Stomach (tissue), 9 donors: ENCODE measurements around the gene TMOD1. TPM values are rescaled to one million over a fixed set of nuclear protein-coding genes. Genes with fewer than 3 reads are reported as not detected.

Source experiments
- DNase-seq, 2 donors: peaks; one replicate each; pipeline versions ENCODE4 v3.0.0 to v3.0.0-alpha.2; 2013 to 2019
- H3K27ac ChIP-seq, 5 donors: fragments of 200-600 bp in 4 of 5; sonication (generic) in 4 of 5; one replicate each; pipeline ENCODE4 v1.5.1; 2013 to 2019; ENCODE audit warnings: mild to moderate bottlenecking in 1 of 5, moderate library complexity in 1 of 5
- H3K27me3 ChIP-seq, 3 donors: fragments of 200-600 bp; sonication (generic); one replicate each; pipeline ENCODE4 v1.5.1; 2017 to 2019; ENCODE audit warnings: mixed run types in 1 of 3
- H3K36me3 ChIP-seq, 4 donors: fragments of 200-600 bp; sonication (generic); 1 replicate in 3 of 4; 2 replicates in 1 of 4; pipeline ENCODE4 v1.5.1; 2016 to 2019
- H3K4me1 ChIP-seq, 4 donors: fragments of 200-600 bp; sonication (generic); one replicate each; pipeline ENCODE4 v1.5.1; 2016 to 2019
- H3K4me3 ChIP-seq, 4 donors: fragments of 200-600 bp; sonication (generic) in 3 of 4; one replicate each; pipeline ENCODE4 v1.5.1; 2016 to 2019; ENCODE audit warnings: mild to moderate bottlenecking in 1 of 4
- H3K9me3 ChIP-seq, 4 donors: fragments of 200-600 bp; sonication (generic); one replicate each; pipeline ENCODE4 v1.5.1; 2016 to 2019
- CTCF ChIP-seq, 7 experiments: fragments of 450-650 bp in 4 of 7; fragments of 200-600 bp in 3 of 7; sonication (generic) in 3 of 7; IDR thresholded peaks; one replicate each; pipeline ENCODE4 v1.5.1; 2016 to 2019; ENCODE audit warnings: antibody characterized with exemption in 7 of 7, control low read depth in 2 of 7, mild to moderate bottlenecking in 1 of 7
- EP300 ChIP-seq: sonication (generic); formaldehyde crosslinking; IDR thresholded peaks from one replicate; pipeline ENCODE4 v1.6.1; 2017; ENCODE audit warnings: antibody characterized with exemption
- POLR2A ChIP-seq, 4 donors: fragments of 450-650 bp; IDR thresholded peaks; one replicate each; pipeline ENCODE4 v1.6.1; 2016; ENCODE audit warnings: antibody characterized with exemption in 4 of 4, control low read depth in 2 of 4, mild to moderate bottlenecking in 1 of 4, moderate library complexity in 1 of 4
- POLR2AphosphoS5 ChIP-seq, 3 donors: sonication (generic); formaldehyde crosslinking; IDR thresholded peaks; one replicate each; pipeline ENCODE4 v1.6.1; 2016; ENCODE audit warnings: antibody characterized with exemption in 3 of 3
- WGBS, 5 donors: extraction: QIAGEN DNeasy Blood & Tissue Kit in 3 of 5; methylation state at CpG; one replicate each; pipeline versions ENCODE4 v1.1.5 to v1.1.7; 2013 to 2018; 5-methylcytosine and 5-hydroxymethylcytosine counted together
- intact Hi-C: fragments of 100-400 bp; cut with DNase I; formaldehyde crosslinking; loops from one replicate; pipeline ENCODE4 v1.15.1; 2023; ENCODE audit warnings: low total_unique reads
- polyA plus RNA-seq, 3 donors: library from polyadenylated mRNA; stranded (reverse); fragments of 200-250 nt; gene quantifications; one replicate each; pipeline ENCODE4 v1.2.3, GENCODE V29; 2013
- total RNA-seq, 5 donors: library from RNA; depleted of rRNA; stranded (reverse); fragments of >200 nt; gene quantifications; one replicate each; pipeline versions ENCODE4 v1.1.0 to v1.2.3, GENCODE V29; 2014 to 2016
- donor health status: healthy with polysubstance abuse.
- donor health status: Bipolar disorder and iron deficiency.
- donor health status: healthy.

Gene TMOD1
- total and polyA plus RNA-seq, 8 donors, result 4.6 to 34.8 (median 11.2) TPM

- peaks cover 0 to 14% (median 2%) of the 10 kb centered on the region in 4 donors for H3K36me3 ChIP-seq
- no peaks in the 10 kb centered on the region for H3K9me3 ChIP-seq
- H3K27ac ChIP-seq, result no peak overlapping the region
- H3K4me1 ChIP-seq, result peaks cover 45 to 62% (median 55%) of the 10 kb centered on the region in 4 donors
- H3K4me3 ChIP-seq, result no peak overlapping the region
- DNase-seq, result no peak
- 84 to 96% (median 87%) methylated on average over 6 of the region's 6 CpGs for WGBS, 5 donors
- intact Hi-C loops, result no loop called here
- TF ChIP-seq CTCF (IDR thresholded peaks at IDR 0.05) (no peak), POLR2AphosphoS5 (IDR thresholded peaks at IDR 0.05) (no peak)
- H3K27me3 ChIP-seq, result no peaks in the 10 kb centered on the region
These were observed 58.7 kb downstream of the TMOD1 start for GRCh38 chr9:97560154-97560553.

GRCh38 chr9:97560851-97561250 lies 59.4 kb downstream of the TMOD1 start:
- no peak for DNase-seq

GRCh38 chr9:97561501-97561900 lies 60.0 kb downstream of the TMOD1 start:
- no peak for DNase-seq
- Histone ChIP-seq H3K4me3 (no peak overlapping the region), H3K27ac (peak overlapping the region in 2 of 5 donors; percentile 4 to 22), H3K9me3 (no peaks in the 10 kb centered on the region), H3K27me3 (no peaks in the 10 kb centered on the region), H3K4me1 (peaks cover 39 to 55% (median 46%) of the 10 kb centered on the region in 4 donors), H3K36me3 (peaks cover 0 to 24% (median 8%) of the 10 kb centered on the region in 4 donors)
- WGBS, 5 donors, result 73 to 96% (median 81%) methylated on average over 3 of the region's 3 CpGs
- TF ChIP-seq POLR2A (IDR thresholded peaks at IDR 0.05) (no peak), CTCF (IDR thresholded peaks at IDR 0.05) (no peak), EP300 (no peak), POLR2AphosphoS5 (IDR thresholded peaks at IDR 0.05) (no peak)
- intact Hi-C loops, result no loop called here

More at GRCh38 chr9:97560851-97561250, 59.4 kb downstream of the TMOD1 start:
- Histone ChIP-seq H3K27ac (peak overlapping the region in 1 of 5 donors; percentile 22), H3K36me3 (peaks cover 0 to 18% (median 3%) of the 10 kb centered on the region in 4 donors), H3K27me3 (no peaks in the 10 kb centered on the region), H3K9me3 (no peaks in the 10 kb centered on the region), H3K4me1 (peaks cover 45 to 62% (median 52%) of the 10 kb centered on the region in 4 donors), H3K4me3 (no peak overlapping the region)
- intact Hi-C loops, result no loop called here
- TF ChIP-seq POLR2AphosphoS5 (IDR thresholded peaks at IDR 0.05) (no peak), POLR2A (IDR thresholded peaks at IDR 0.05) (no peak), EP300 (no peak), CTCF (IDR thresholded peaks at IDR 0.05) (no peak)

GRCh38 chr9:97562542-97562941 lies 61.1 kb downstream of the TMOD1 start:
- intact Hi-C loops, result no loop called here
- no peaks in the 10 kb centered on the region for H3K9me3 ChIP-seq
- peaks cover 0 to 30% (median 10%) of the 10 kb centered on the region in 4 donors for H3K36me3 ChIP-seq
- no peak for TF ChIP-seq CTCF (IDR thresholded peaks at IDR 0.05)
- no peak for TF ChIP-seq EP300
- no peak for TF ChIP-seq POLR2A (IDR thresholded peaks at IDR 0.05)
- TF ChIP-seq POLR2AphosphoS5 (IDR thresholded peaks at IDR 0.05), result no peak
- DNase-seq, result no peak
- H3K27me3 ChIP-seq, result no peaks in the 10 kb centered on the region
- H3K4me3 ChIP-seq, result no peak overlapping the region
- H3K4me1 ChIP-seq, result peaks cover 29 to 45% (median 36%) of the 10 kb centered on the region in 4 donors
- WGBS, 5 donors, result 87 to 96% (median 90%) methylated on average over 5 of the region's 5 CpGs
- peak overlapping the region in 1 of 5 donors; percentile 61 for H3K27ac ChIP-seq
